Right ventricle myocardium inferior (tissue), 1 donor: ENCODE results near the gene DYNLT3. TPM values are rescaled to one million over a fixed set of nuclear protein-coding genes. Genes with fewer than 3 reads are reported as not detected.
A peak's percentile ranks its signal among the peaks of the same experiment; 100 is the strongest.

Experiments used
- ATAC-seq: fragments of 200-7000 bp; cut with Tn5 transposase; one replicate; pipeline ENCODE4 v1.9.1; 2020; ENCODE audit warnings: mild to moderate bottlenecking, moderate library complexity
- DNase-seq: peaks from one replicate; pipeline ENCODE4 v3.0.0; 2021; ENCODE audit errors: missing footprints
- intact Hi-C: fragments of 100-400 bp; cut with DNase I; formaldehyde crosslinking; loops from one replicate; pipeline ENCODE4 v1.11.0; 2022
- total RNA-seq: library from RNA; stranded (reverse); fragmentation: NEBNext Ultra II Directional; extraction: Animal tissue kit (Norgen Biotek cat#: 25700); gene quantifications from one replicate; pipeline ENCODE4 v1.2.1, GENCODE V29; 2021
- donor health status: DM: no; HTN: yes; CAD: no; lungs with severe emphysema.

DYNLT3 gene
- total RNA-seq, 1 donor from 2014 or later, result 16.8 TPM

- intact Hi-C loops, result no loop called here
- ATAC-seq (no peak), DNase-seq (no peak)
Measured at GRCh38 chrX:37802028-37802427, 45.3 kb downstream of the DYNLT3 start.

GRCh38 chrX:37800717-37801116 lies 46.7 kb downstream of the DYNLT3 start:
- no peak for DNase-seq
- intact Hi-C loops, result no loop called here
- no peak for ATAC-seq

GRCh38 chrX:37799936-37800335 lies 47.4 kb downstream of the DYNLT3 start:
- ATAC-seq (no peak), DNase-seq (no peak)
- intact Hi-C loops, result no loop called here

GRCh38 chrX:37796805-37797204 lies 50.6 kb downstream of the DYNLT3 start:
- ATAC-seq, result peak; percentile 59
- intact Hi-C loops, result no loop called here
- no peak for DNase-seq

- intact Hi-C loops, result no loop called here
- DNase-seq (no peak), ATAC-seq (no peak)
Measured at GRCh38 chrX:37796310-37796709, 51.1 kb downstream of the DYNLT3 start.

Other genes starting within 250 kb of the DYNLT3 start
- gene XK, start 161.8 kb downstream of the DYNLT3 start, total RNA-seq, result 8.7 TPM
- 33.7 TPM for gene CYBB, start 67.5 kb downstream of the DYNLT3 start, total RNA-seq
- gene SYTL5, start 159.0 kb upstream of the DYNLT3 start, total RNA-seq, result not detected